ENCODE results near the gene USP49.

DNA sequence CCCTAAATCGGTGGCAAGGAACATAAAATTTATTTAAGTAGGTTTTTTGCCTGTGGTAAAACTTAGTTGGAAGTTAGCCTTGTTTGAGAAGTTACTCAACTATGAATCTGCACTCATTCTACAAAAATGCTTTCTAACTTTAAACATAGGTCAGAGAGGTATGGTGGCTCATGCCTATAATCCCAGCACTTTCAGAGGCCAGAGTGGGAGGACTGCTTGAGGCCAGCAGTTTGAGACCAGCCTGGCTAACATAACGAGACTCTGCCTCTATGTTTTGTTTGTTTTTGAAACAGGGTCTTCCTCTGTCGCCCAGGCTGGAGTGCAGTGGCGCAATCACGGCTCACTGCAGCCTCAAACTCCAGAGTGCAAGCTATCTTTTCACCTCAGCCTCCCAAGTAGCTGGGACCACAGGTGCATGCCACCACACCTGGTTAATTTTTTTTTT is 16.2 kb downstream of the USP49 start:
- TF ChIP-seq CTCF (IDR thresholded peaks at IDR 0.05 in 4 of 5, conservative IDR thresholded peaks at IDR 0.05 in 1 of 5) (no peak), POLR2A (IDR thresholded peaks at IDR 0.05) (no peak)
